WTC11 (cell line): ENCODE measurements around the gene CYB561D1. TPM values are rescaled to one million over a fixed set of nuclear protein-coding genes. Genes with fewer than 3 reads are reported as not detected.

Experiments
- ATAC-seq: fragments of 200-7000 bp; cut with Tn5 transposase; 2 replicates; pipeline ENCODE4 v1.10.0; 2021; ENCODE audit warnings: mild to moderate bottlenecking, moderate library complexity
- Bru-seq: library from RNA; stranded (reverse); fragments of 400-500 nt; gene quantifications from one replicate; lab custom pipeline; 2021; lab: Mats Ljungman, UMichigan
- CTCF ChIA-PET: fragments of 300-600 bp; sonication (Branson Sonifier 250); formaldehyde crosslinking; loops from one replicate; lab custom pipeline; 2021; ENCODE audit warnings: antibody characterized with exemption; lab: Charles Lee
- POLR2A ChIA-PET: fragments of 350-600 bp; sonication (Branson Sonifier 250); formaldehyde crosslinking; loops from one replicate; lab custom pipeline; 2021; ENCODE audit warnings: antibody characterized with exemption; lab: Charles Lee
- DNase-seq: peaks from one replicate; pipeline ENCODE4 v3.0.0; 2021; ENCODE audit warnings: low spot score
- H3K27ac Mint-ChIP-seq: 2 replicates; pipeline ENCODE4 v1.8.0; 2021; ENCODE audit warnings: mixed read lengths
- H3K27me3 Mint-ChIP-seq: 2 replicates; pipeline ENCODE4 v1.8.0; 2021; ENCODE audit warnings: low read depth, mild to moderate bottlenecking, moderate library complexity, mixed read lengths
- H3K36me3 Mint-ChIP-seq: 2 replicates; pipeline ENCODE4 v1.8.0; 2021; ENCODE audit warnings: mixed read lengths
- H3K4me1 Mint-ChIP-seq: 2 replicates; pipeline ENCODE4 v1.8.0; 2022; ENCODE audit warnings: mixed read lengths
- H3K4me3 Mint-ChIP-seq: 2 replicates; pipeline ENCODE4 v1.8.0; 2021; ENCODE audit warnings: mild to moderate bottlenecking, moderate library complexity, mixed read lengths
- H3K9me3 Mint-ChIP-seq: 2 replicates; pipeline ENCODE4 v1.8.0; 2021; ENCODE audit warnings: mixed read lengths
- ATF6 ChIP-seq: sonication (generic); formaldehyde crosslinking; IDR thresholded peaks from 2 replicates; pipeline ENCODE4 v1.8.1; 2023; ENCODE audit warnings: mild to moderate bottlenecking, missing genetic modification reagents
- ELF4 ChIP-seq: sonication (generic); formaldehyde crosslinking; IDR thresholded peaks from 2 replicates; pipeline ENCODE4 v1.8.1; 2022; ENCODE audit warnings: low read depth, mild to moderate bottlenecking, moderate library complexity, missing genetic modification reagents
- ESRRA ChIP-seq: sonication (generic); formaldehyde crosslinking; IDR thresholded peaks from 2 replicates; pipeline ENCODE4 v1.8.1; 2022; ENCODE audit warnings: mild to moderate bottlenecking, missing genetic modification reagents, borderline replicate concordance
- HMGXB4 ChIP-seq: sonication (generic); formaldehyde crosslinking; IDR thresholded peaks from 2 replicates; pipeline ENCODE4 v1.8.1; 2023; ENCODE audit warnings: mild to moderate bottlenecking, moderate library complexity, missing genetic modification reagents
- JUN ChIP-seq: sonication (generic); formaldehyde crosslinking; IDR thresholded peaks from 2 replicates; pipeline ENCODE4 v1.8.0; 2023; ENCODE audit warnings: mild to moderate bottlenecking, missing genetic modification reagents
- SMAD3 ChIP-seq: sonication (generic); formaldehyde crosslinking; IDR thresholded peaks from 2 replicates; pipeline ENCODE4 v1.8.0; 2022; ENCODE audit warnings: missing genetic modification reagents, mild to moderate bottlenecking, borderline replicate concordance
- SP1 ChIP-seq: sonication (generic); formaldehyde crosslinking; conservative IDR thresholded peaks from 2 replicates; pipeline ENCODE4 v1.8.1; 2022; ENCODE audit warnings: missing genetic modification reagents
- USF1 ChIP-seq: sonication (generic); formaldehyde crosslinking; IDR thresholded peaks from 2 replicates; pipeline ENCODE4 v1.8.0; 2022; ENCODE audit warnings: mild to moderate bottlenecking, missing genetic modification reagents
- long read RNA-seq, 3 experiments: library from RNA in 1 of 3; library from capped mRNA in 1 of 3; library from polyadenylated mRNA in 1 of 3; unstranded in 2 of 3; stranded (forward) in 1 of 3; transcript quantifications; one replicate each; pipeline ENCODE4 v2.0.0, GENCODE V29; 2021
- total RNA-seq: library from RNA; stranded (reverse); gene quantifications from 3 replicates; pipeline ENCODE4 v1.2.3, GENCODE V29; 2021
- TF ChIP-seq, protein P1 (sequence below): sonication (generic); formaldehyde crosslinking; IDR thresholded peaks from 2 replicates; pipeline ENCODE4 v1.8.1; 2022; ENCODE audit warnings: low read depth, mild to moderate bottlenecking, moderate library complexity, missing genetic modification reagents, borderline replicate concordance
- TF ChIP-seq, protein P2 (sequence below): sonication (generic); formaldehyde crosslinking; IDR thresholded peaks from 2 replicates; pipeline ENCODE4 v1.8.1; 2023; ENCODE audit warnings: mild to moderate bottlenecking, missing genetic modification reagents, moderate library complexity
- TF ChIP-seq, protein P3 (sequence below): sonication (generic); formaldehyde crosslinking; IDR thresholded peaks from 2 replicates; pipeline ENCODE4 v1.8.0; 2022; ENCODE audit warnings: mild to moderate bottlenecking, missing genetic modification reagents
- TF ChIP-seq, protein P4 (sequence below): sonication (generic); formaldehyde crosslinking; IDR thresholded peaks from 2 replicates; pipeline ENCODE4 v1.8.1; 2023; ENCODE audit warnings: mild to moderate bottlenecking, missing genetic modification reagents, borderline replicate concordance
- TF ChIP-seq, protein P5 (sequence below): sonication (generic); formaldehyde crosslinking; IDR thresholded peaks from 2 replicates; pipeline ENCODE4 v1.8.0; 2022; ENCODE audit warnings: mild to moderate bottlenecking, missing genetic modification reagents
- TF ChIP-seq, protein P6 (sequence below): sonication (generic); formaldehyde crosslinking; IDR thresholded peaks from 2 replicates; pipeline ENCODE4 v1.8.1; 2022; ENCODE audit warnings: mild to moderate bottlenecking, moderate library complexity, missing genetic modification reagents
- TF ChIP-seq, protein P7 (sequence below): fragments of 200-600 bp; IDR thresholded peaks from 2 replicates; pipeline ENCODE4 v1.8.0; 2022; ENCODE audit warnings: antibody characterized with exemption

Gene CYB561D1, protein sequence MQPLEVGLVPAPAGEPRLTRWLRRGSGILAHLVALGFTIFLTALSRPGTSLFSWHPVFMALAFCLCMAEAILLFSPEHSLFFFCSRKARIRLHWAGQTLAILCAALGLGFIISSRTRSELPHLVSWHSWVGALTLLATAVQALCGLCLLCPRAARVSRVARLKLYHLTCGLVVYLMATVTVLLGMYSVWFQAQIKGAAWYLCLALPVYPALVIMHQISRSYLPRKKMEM
- 5.1 to 6.7 TPM (median 6.5 TPM) in 3 replicates for total RNA-seq
- Bru-seq, nascent RNA = percentile 64 among the genes with signal in this experiment
- long read RNA-seq, experiment 1, full-length matches to known transcripts = 3 of 10 reads
- long read RNA-seq, experiment 1, partial matches to known transcripts = 0 of 10 reads
- long read RNA-seq, experiment 1, other reads (novel, unspliced or antisense) = 7 of 10 reads
- long read RNA-seq, experiment 2, partial matches to known transcripts = 0 of 3 reads
- long read RNA-seq, experiment 2, other reads (novel, unspliced or antisense) = 2 of 3 reads
- long read RNA-seq, experiment 3 = 0 reads

DNA sequence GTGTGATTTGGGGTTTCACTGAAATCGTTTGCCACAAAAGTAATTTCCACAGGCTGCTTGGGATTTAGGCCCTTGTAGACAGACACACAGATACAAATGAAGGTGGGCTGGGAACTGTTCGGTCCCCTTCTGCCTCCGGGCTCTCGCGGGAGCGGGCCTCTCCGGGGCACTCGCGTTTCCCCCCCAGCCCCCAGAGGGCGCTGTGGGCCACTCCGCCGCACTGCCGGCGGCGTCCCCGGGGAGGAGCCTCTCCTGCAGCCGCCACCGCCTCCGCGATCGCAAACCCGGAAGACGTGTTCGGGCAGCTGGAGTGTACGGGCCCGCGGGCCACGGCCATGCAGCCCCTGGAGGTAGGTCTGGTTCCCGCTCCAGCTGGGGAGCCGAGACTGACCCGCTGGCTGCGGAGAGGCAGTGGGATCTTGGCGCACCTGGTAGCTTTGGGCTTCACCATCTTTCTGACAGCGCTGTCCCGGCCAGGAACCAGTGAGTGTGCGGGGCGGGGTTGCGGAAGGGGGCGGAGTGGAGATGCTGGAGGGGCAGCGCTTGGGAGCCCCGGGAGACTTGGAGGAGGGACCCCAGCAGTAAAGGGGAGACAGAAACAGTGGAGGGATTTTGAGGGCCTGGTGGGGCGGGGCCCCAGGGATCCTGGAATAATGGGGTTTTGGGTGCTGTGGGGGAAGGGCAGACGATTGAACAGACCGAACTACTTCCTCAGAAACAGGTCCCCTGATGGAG lies at the start of gene CYB561D1:
TSS of gene CYB561D1 (plus strand) at position 290 of the 735 bp plus-strand sequence. CDS start at position 336, 46 bp downstream.
- ChIA-PET POLR2A (interaction anchor here (0.6 to 0.8 kb wide), 3 partner anchors 36 to 66 kb away, joined by 3 to 5 read pairs (median 3); partner anchors contain the start of gene GNAI3), CTCF (interaction anchor here (0.7 to 13.8 kb wide), 27 partner anchors 9 to 491 kb away, joined by 3 to 740 read pairs (median 4); partner anchors contain the start of genes AHCYL1, AMIGO1, ATXN7L2 and GNAI3)
- no peaks in the 10 kb centered on the region for H3K36me3 Mint-ChIP-seq
- DNase-seq (peak; percentile 90), ATAC-seq (peak; percentile 81)
- peaks cover 22% of the 10 kb centered on the region for H3K4me1 Mint-ChIP-seq
- H3K9me3 Mint-ChIP-seq = no peaks in the 10 kb centered on the region
- no peaks in the 10 kb centered on the region for H3K27me3 Mint-ChIP-seq
- H3K4me3 Mint-ChIP-seq = peak within 1 kb of the TSS; percentile 90
- H3K27ac Mint-ChIP-seq = 0 out of 2 replicates have a peak within 1 kb of the TSS, but pooled peaks have one; percentile 60
- TF ChIP-seq, protein P1, sequence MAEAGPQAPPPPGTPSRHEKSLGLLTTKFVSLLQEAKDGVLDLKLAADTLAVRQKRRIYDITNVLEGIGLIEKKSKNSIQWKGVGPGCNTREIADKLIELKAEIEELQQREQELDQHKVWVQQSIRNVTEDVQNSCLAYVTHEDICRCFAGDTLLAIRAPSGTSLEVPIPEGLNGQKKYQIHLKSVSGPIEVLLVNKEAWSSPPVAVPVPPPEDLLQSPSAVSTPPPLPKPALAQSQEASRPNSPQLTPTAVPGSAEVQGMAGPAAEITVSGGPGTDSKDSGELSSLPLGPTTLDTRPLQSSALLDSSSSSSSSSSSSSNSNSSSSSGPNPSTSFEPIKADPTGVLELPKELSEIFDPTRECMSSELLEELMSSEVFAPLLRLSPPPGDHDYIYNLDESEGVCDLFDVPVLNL (CRISPR knock-in tag) = no peak
- TF ChIP-seq, protein P2, sequence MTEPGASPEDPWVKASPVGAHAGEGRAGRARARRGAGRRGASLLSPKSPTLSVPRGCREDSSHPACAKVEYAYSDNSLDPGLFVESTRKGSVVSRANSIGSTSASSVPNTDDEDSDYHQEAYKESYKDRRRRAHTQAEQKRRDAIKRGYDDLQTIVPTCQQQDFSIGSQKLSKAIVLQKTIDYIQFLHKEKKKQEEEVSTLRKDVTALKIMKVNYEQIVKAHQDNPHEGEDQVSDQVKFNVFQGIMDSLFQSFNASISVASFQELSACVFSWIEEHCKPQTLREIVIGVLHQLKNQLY (CRISPR knock-in tag) = no peak
- TF ChIP-seq, protein P3, sequence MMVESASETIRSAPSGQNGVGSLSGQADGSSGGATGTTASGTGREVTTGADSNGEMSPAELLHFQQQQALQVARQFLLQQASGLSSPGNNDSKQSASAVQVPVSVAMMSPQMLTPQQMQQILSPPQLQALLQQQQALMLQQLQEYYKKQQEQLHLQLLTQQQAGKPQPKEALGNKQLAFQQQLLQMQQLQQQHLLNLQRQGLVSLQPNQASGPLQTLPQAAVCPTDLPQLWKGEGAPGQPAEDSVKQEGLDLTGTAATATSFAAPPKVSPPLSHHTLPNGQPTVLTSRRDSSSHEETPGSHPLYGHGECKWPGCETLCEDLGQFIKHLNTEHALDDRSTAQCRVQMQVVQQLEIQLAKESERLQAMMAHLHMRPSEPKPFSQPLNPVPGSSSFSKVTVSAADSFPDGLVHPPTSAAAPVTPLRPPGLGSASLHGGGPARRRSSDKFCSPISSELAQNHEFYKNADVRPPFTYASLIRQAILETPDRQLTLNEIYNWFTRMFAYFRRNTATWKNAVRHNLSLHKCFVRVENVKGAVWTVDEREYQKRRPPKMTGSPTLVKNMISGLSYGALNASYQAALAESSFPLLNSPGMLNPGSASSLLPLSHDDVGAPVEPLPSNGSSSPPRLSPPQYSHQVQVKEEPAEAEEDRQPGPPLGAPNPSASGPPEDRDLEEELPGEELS (CRISPR knock-in tag) = peak; percentile 39; the same call in 1 of the 2 replicates
- TF ChIP-seq, protein P4, sequence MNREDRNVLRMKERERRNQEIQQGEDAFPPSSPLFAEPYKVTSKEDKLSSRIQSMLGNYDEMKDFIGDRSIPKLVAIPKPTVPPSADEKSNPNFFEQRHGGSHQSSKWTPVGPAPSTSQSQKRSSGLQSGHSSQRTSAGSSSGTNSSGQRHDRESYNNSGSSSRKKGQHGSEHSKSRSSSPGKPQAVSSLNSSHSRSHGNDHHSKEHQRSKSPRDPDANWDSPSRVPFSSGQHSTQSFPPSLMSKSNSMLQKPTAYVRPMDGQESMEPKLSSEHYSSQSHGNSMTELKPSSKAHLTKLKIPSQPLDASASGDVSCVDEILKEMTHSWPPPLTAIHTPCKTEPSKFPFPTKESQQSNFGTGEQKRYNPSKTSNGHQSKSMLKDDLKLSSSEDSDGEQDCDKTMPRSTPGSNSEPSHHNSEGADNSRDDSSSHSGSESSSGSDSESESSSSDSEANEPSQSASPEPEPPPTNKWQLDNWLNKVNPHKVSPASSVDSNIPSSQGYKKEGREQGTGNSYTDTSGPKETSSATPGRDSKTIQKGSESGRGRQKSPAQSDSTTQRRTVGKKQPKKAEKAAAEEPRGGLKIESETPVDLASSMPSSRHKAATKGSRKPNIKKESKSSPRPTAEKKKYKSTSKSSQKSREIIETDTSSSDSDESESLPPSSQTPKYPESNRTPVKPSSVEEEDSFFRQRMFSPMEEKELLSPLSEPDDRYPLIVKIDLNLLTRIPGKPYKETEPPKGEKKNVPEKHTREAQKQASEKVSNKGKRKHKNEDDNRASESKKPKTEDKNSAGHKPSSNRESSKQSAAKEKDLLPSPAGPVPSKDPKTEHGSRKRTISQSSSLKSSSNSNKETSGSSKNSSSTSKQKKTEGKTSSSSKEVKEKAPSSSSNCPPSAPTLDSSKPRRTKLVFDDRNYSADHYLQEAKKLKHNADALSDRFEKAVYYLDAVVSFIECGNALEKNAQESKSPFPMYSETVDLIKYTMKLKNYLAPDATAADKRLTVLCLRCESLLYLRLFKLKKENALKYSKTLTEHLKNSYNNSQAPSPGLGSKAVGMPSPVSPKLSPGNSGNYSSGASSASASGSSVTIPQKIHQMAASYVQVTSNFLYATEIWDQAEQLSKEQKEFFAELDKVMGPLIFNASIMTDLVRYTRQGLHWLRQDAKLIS = peak; percentile 66; the same call in 1 of the 2 replicates
- peak; percentile 91 for TF ChIP-seq HMGXB4 (CRISPR knock-in tag)
- no peak for TF ChIP-seq ESRRA (CRISPR knock-in tag)
- TF ChIP-seq USF1 (CRISPR knock-in tag) = 0 out of 2 replicates have a peak, but pooled peaks have one; percentile 20
- TF ChIP-seq, protein P5, sequence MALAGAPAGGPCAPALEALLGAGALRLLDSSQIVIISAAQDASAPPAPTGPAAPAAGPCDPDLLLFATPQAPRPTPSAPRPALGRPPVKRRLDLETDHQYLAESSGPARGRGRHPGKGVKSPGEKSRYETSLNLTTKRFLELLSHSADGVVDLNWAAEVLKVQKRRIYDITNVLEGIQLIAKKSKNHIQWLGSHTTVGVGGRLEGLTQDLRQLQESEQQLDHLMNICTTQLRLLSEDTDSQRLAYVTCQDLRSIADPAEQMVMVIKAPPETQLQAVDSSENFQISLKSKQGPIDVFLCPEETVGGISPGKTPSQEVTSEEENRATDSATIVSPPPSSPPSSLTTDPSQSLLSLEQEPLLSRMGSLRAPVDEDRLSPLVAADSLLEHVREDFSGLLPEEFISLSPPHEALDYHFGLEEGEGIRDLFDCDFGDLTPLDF (CRISPR knock-in tag) = no peak
- TF ChIP-seq ELF4 (CRISPR knock-in tag) = no peak
- TF ChIP-seq SMAD3 = peak; percentile 16; the same call in 1 of the 2 replicates
- TF ChIP-seq ATF6 (CRISPR knock-in tag) = no peak
- TF ChIP-seq, protein P6, sequence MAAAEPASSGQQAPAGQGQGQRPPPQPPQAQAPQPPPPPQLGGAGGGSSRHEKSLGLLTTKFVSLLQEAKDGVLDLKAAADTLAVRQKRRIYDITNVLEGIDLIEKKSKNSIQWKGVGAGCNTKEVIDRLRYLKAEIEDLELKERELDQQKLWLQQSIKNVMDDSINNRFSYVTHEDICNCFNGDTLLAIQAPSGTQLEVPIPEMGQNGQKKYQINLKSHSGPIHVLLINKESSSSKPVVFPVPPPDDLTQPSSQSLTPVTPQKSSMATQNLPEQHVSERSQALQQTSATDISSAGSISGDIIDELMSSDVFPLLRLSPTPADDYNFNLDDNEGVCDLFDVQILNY (CRISPR knock-in tag) = peak; percentile 63; the same call in 1 of the 2 replicates
- TF ChIP-seq JUN = no peak
- TF ChIP-seq, protein P7, sequence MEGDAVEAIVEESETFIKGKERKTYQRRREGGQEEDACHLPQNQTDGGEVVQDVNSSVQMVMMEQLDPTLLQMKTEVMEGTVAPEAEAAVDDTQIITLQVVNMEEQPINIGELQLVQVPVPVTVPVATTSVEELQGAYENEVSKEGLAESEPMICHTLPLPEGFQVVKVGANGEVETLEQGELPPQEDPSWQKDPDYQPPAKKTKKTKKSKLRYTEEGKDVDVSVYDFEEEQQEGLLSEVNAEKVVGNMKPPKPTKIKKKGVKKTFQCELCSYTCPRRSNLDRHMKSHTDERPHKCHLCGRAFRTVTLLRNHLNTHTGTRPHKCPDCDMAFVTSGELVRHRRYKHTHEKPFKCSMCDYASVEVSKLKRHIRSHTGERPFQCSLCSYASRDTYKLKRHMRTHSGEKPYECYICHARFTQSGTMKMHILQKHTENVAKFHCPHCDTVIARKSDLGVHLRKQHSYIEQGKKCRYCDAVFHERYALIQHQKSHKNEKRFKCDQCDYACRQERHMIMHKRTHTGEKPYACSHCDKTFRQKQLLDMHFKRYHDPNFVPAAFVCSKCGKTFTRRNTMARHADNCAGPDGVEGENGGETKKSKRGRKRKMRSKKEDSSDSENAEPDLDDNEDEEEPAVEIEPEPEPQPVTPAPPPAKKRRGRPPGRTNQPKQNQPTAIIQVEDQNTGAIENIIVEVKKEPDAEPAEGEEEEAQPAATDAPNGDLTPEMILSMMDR = peak; percentile 84
- peak; percentile 90 for TF ChIP-seq SP1 (CRISPR knock-in tag)
